GM23248 (cell line): ENCODE results near the gene RNPS1. TPM values are rescaled to one million over a fixed set of nuclear protein-coding genes. Genes with fewer than 3 reads are reported as not detected.

ENCODE experiments used
- DNase-seq: peaks from one replicate; pipeline ENCODE4 v3.0.0-alpha.2; 2015
- H2AFZ ChIP-seq: fragments of 200-600 bp; sonication (generic); 2 replicates; pipeline ENCODE4 v1.6.1; 2016; ENCODE audit warnings: antibody characterized with exemption
- H3F3A ChIP-seq: fragments of 200-600 bp; sonication (generic); 2 replicates; pipeline ENCODE4 v1.6.1; 2016; ENCODE audit warnings: mild to moderate bottlenecking, antibody characterized with exemption, mixed run types; ENCODE audit not compliant: insufficient read depth
- H3K27ac ChIP-seq: fragments of 200-600 bp; sonication (generic); 2 replicates; pipeline ENCODE4 v1.5.1; 2016; ENCODE audit warnings: mild to moderate bottlenecking
- H3K27me3 ChIP-seq: fragments of 200-600 bp; sonication (generic); replicated peaks from 2 replicates; pipeline ENCODE4 v1.6.1; 2016; ENCODE audit warnings: mild to moderate bottlenecking; ENCODE audit not compliant: insufficient read depth
- H3K36me3 ChIP-seq: fragments of 200-600 bp; sonication (generic); 2 replicates; pipeline ENCODE4 v1.6.1; 2016; ENCODE audit warnings: low read depth, mild to moderate bottlenecking
- H3K4me1 ChIP-seq: fragments of 200-600 bp; sonication (generic); 2 replicates; pipeline ENCODE4 v1.6.1; 2016; ENCODE audit warnings: mild to moderate bottlenecking; ENCODE audit not compliant: insufficient read depth
- H3K4me2 ChIP-seq: fragments of 200-600 bp; sonication (generic); one replicate; pipeline ENCODE4 v1.6.1; 2016; ENCODE audit warnings: mild to moderate bottlenecking; ENCODE audit not compliant: unreplicated experiment
- H3K4me3 ChIP-seq: fragments of 200-600 bp; sonication (generic); 2 replicates; pipeline ENCODE4 v1.5.1; 2016; ENCODE audit warnings: mild to moderate bottlenecking
- H3K79me2 ChIP-seq: fragments of 200-600 bp; sonication (generic); 2 replicates; pipeline ENCODE4 v1.6.1; 2016; ENCODE audit warnings: mild to moderate bottlenecking; ENCODE audit not compliant: insufficient read depth
- H3K9ac ChIP-seq: fragments of 200-600 bp; sonication (generic); 2 replicates; pipeline ENCODE4 v1.6.1; 2016; ENCODE audit warnings: mild to moderate bottlenecking
- H3K9me2 ChIP-seq: fragments of 200-600 bp; sonication (generic); 2 replicates; pipeline ENCODE4 v1.6.1; 2016; ENCODE audit warnings: mixed run types, mild to moderate bottlenecking, moderate library complexity; ENCODE audit not compliant: insufficient read depth
- H3K9me3 ChIP-seq: fragments of 200-600 bp; sonication (generic); one replicate; pipeline ENCODE4 v1.6.1; 2017; ENCODE audit warnings: low read depth
- H4K20me1 ChIP-seq: fragments of 200-600 bp; sonication (generic); 2 replicates; pipeline ENCODE4 v1.6.0; 2016; ENCODE audit not compliant: insufficient read depth
- EZH2 ChIP-seq: fragments of 200-600 bp; sonication (generic); IDR thresholded peaks from 2 replicates; pipeline ENCODE4 v1.6.1; 2018; ENCODE audit warnings: antibody characterized with exemption, mild to moderate bottlenecking; ENCODE audit not compliant: insufficient read depth, poor library complexity, severe bottlenecking
- EZH2phosphoT487 ChIP-seq: fragments of 200-600 bp; sonication (generic); IDR thresholded peaks from 2 replicates; pipeline ENCODE4 v1.6.1; 2018; ENCODE audit warnings: antibody characterized with exemption, moderate library complexity, mild to moderate bottlenecking, low read depth; ENCODE audit not compliant: insufficient read depth
- WGBS, 2 experiments: methylation state at CpG; one replicate each; pipeline ENCODE4 v1.1.6; 2015 to 2017; ENCODE audit warnings: low lambda C conversion rate in 2 of 2, low coverage in 1 of 2; ENCODE audit errors: missing lambda C conversion rate in 2 of 2; 5-methylcytosine and 5-hydroxymethylcytosine counted together
- in situ Hi-C: fragments of 300-500 bp; cut with MboI; formaldehyde crosslinking; loops from 2 replicates; pipeline ENCODE4 v1.15.0; 2020
- polyA plus RNA-seq: library from polyadenylated mRNA; unstranded; fragments of >200 nt; fragmentation: Nextera tagmentation; extraction: Ambion mirVana; gene quantifications from 2 replicates; pipeline ENCODE4 v1.2.1, GENCODE V29; 2016
- total RNA-seq: library from RNA; depleted of rRNA; stranded (reverse); fragments of >200 nt; shearing (Covaris generic); gene quantifications from 2 replicates; pipeline ENCODE4 v1.2.3, GENCODE V29; 2014

RNPS1 gene
- total and polyA plus RNA-seq, 2 experiments from 2014 or later, result 104 to 176 TPM

GRCh38 chr16:2214719-2214968, 53.3 kb downstream of the RNPS1 start, which contains the start of gene PGP:
TSS of gene PGP (minus strand) at chr16:2214840. CDS start at chr16:2214777, 63 bp downstream.
- H3K27me3 ChIP-seq, result no peaks in the 10 kb centered on the region
- peak within 1 kb of the TSS; percentile 87 for H3K9ac ChIP-seq
- peak within 1 kb of the TSS; percentile 87 for H3K4me2 ChIP-seq
- no peaks in the 10 kb centered on the region for H3K9me3 ChIP-seq
- WGBS, 2 experiments, result 0 to 8% methylated on average over 8 to 16 of the region's 48 CpGs
- H2AFZ ChIP-seq, result peak within 1 kb of the TSS; percentile 80
- H3K9me2 ChIP-seq, result no peaks in the 10 kb centered on the region
- H3K79me2 ChIP-seq, result peaks cover 24% of the 10 kb centered on the region
- H3F3A ChIP-seq, result no peaks in the 10 kb centered on the region
- no peaks in the 10 kb centered on the region for H4K20me1 ChIP-seq
- H3K4me1 ChIP-seq, result peaks cover 10% of the 10 kb centered on the region; the same call in 1 of the 2 replicates
- no peak for DNase-seq
- no peak for TF ChIP-seq EZH2phosphoT487
- in situ Hi-C loops, result no loop called here
- H3K4me3 ChIP-seq, result peak within 1 kb of the TSS; percentile 72
- peak within 1 kb of the TSS; percentile 86 for H3K27ac ChIP-seq
- no peaks in the 10 kb centered on the region for H3K36me3 ChIP-seq

GRCh38 chr16:2213817-2214718, 53.9 kb downstream of the RNPS1 start:
- in situ Hi-C loops, result no loop called here
- H3K4me1 ChIP-seq, result peaks cover 10% of the 10 kb centered on the region; the same call in 1 of the 2 replicates
- peak overlapping the region; percentile 72 for H3K4me3 ChIP-seq
- H3K79me2 ChIP-seq, result peaks cover 24% of the 10 kb centered on the region
- no peaks in the 10 kb centered on the region for H3F3A ChIP-seq
- no peaks in the 10 kb centered on the region for H3K36me3 ChIP-seq
- H2AFZ ChIP-seq, result peak overlapping the region; percentile 62; the same call in 1 of the 2 replicates
- no peaks in the 10 kb centered on the region for H3K27me3 ChIP-seq
- H3K9me2 ChIP-seq, result no peaks in the 10 kb centered on the region
- peak overlapping the region; percentile 87 for H3K4me2 ChIP-seq
- WGBS, 2 experiments, result 1% methylated on average over 65 to 76 of the region's 98 CpGs
- no peaks in the 10 kb centered on the region for H3K9me3 ChIP-seq
- peak overlapping the region; percentile 87 for H3K9ac ChIP-seq
- peak; percentile 59 for DNase-seq
- TF ChIP-seq EZH2phosphoT487, result no peak
- no peak for TF ChIP-seq EZH2
- H3K27ac ChIP-seq, result peak overlapping the region; percentile 70
- H4K20me1 ChIP-seq, result no peaks in the 10 kb centered on the region

GRCh38 chr16:2212362-2213324, 55.3 kb downstream of the RNPS1 start:
- Histone ChIP-seq H3K9ac (peak overlapping the region; percentile 87), H3K27ac (no peak overlapping the region), H2AFZ (no peak overlapping the region)

GRCh38 chr16:2211923-2212347, 56.0 kb downstream of the RNPS1 start:
- no peak for DNase-seq
- Histone ChIP-seq H3K27ac (no peak overlapping the region), H4K20me1 (no peaks in the 10 kb centered on the region), H3K36me3 (no peaks in the 10 kb centered on the region), H3K9ac (no peak overlapping the region), H3K9me3 (no peaks in the 10 kb centered on the region), H3K79me2 (peaks cover 28% of the 10 kb centered on the region), H3K27me3 (no peaks in the 10 kb centered on the region), H3K4me1 (peaks cover 10% of the 10 kb centered on the region; the same call in 1 of the 2 replicates), H3K4me3 (no peak overlapping the region), H3K4me2 (no peak overlapping the region), H3F3A (no peaks in the 10 kb centered on the region), H2AFZ (no peak overlapping the region), H3K9me2 (no peaks in the 10 kb centered on the region)
- WGBS, 2 experiments, result 82 to 84% methylated on average over 11 of the region's 11 CpGs
- in situ Hi-C loops, result no loop called here
- no peak for TF ChIP-seq EZH2
- TF ChIP-seq EZH2phosphoT487, result no peak

More at GRCh38 chr16:2212362-2213324, 55.3 kb downstream of the RNPS1 start:
- Histone ChIP-seq H3K36me3 (no peaks in the 10 kb centered on the region), H3F3A (no peaks in the 10 kb centered on the region), H4K20me1 (no peaks in the 10 kb centered on the region), H3K9me3 (no peaks in the 10 kb centered on the region), H3K4me2 (peak overlapping the region; percentile 87), H3K4me3 (peak overlapping the region; percentile 72), H3K79me2 (peaks cover 27% of the 10 kb centered on the region), H3K4me1 (peaks cover 10% of the 10 kb centered on the region; the same call in 1 of the 2 replicates), H3K27me3 (no peaks in the 10 kb centered on the region), H3K9me2 (no peaks in the 10 kb centered on the region)
- TF ChIP-seq EZH2 (no peak), EZH2phosphoT487 (no peak)
- no peak for DNase-seq
- WGBS, 2 experiments, result 57 to 66% methylated on average over 19 of the region's 19 CpGs
- in situ Hi-C loops, result no loop called here
